Measurements from ENCODE around the gene SH2D3A.
"Not testable (repeated sequence)": the region's sequence is repeated elsewhere in the genome, so short reads cannot be mapped to it uniquely, and the experiment has no call there.

Gene SH2D3A

GRCh38 chr19:6796278-6796677 is 29.0 kb upstream of the SH2D3A start:
- Mint-ChIP-seq H3K4me3 (no peak overlapping the region), H3K4me1 (peaks cover 91% of the 10 kb centered on the region), H3K36me3 (peaks cover 28% of the 10 kb centered on the region), H3K27ac (peak overlapping the region; percentile 85), H3K27me3 (no peaks in the 10 kb centered on the region), H3K9me3 (peaks cover 6% of the 10 kb centered on the region)

- peaks cover 28% of the 10 kb centered on the region for H3K36me3 Mint-ChIP-seq
- no peaks in the 10 kb centered on the region for H3K27me3 Mint-ChIP-seq
- H3K4me1 Mint-ChIP-seq, result peaks cover 91% of the 10 kb centered on the region
- H3K9me3 Mint-ChIP-seq, result peaks cover 6% of the 10 kb centered on the region
- no peak overlapping the region for H3K4me3 Mint-ChIP-seq
- peak overlapping the region; percentile 64 for H3K27ac Mint-ChIP-seq
Observed at GRCh38 chr19:6794686-6795431, 27.6 kb upstream of the SH2D3A start.

GRCh38 chr19:6793973-6794372 is 26.7 kb upstream of the SH2D3A start:
- Mint-ChIP-seq H3K9me3 (peaks cover 6% of the 10 kb centered on the region), H3K27ac (peak overlapping the region; percentile 60), H3K27me3 (no peaks in the 10 kb centered on the region), H3K4me3 (no peak overlapping the region), H3K36me3 (peaks cover 28% of the 10 kb centered on the region), H3K4me1 (peaks cover 89% of the 10 kb centered on the region)

GRCh38 chr19:6793411-6793810 is 26.2 kb upstream of the SH2D3A start:
- peak overlapping the region; percentile 68 for H3K27ac Mint-ChIP-seq
- H3K9me3 Mint-ChIP-seq, result peaks cover 6% of the 10 kb centered on the region
- peaks cover 29% of the 10 kb centered on the region for H3K36me3 Mint-ChIP-seq
- peaks cover 91% of the 10 kb centered on the region for H3K4me1 Mint-ChIP-seq
- no peaks in the 10 kb centered on the region for H3K27me3 Mint-ChIP-seq
- H3K4me3 Mint-ChIP-seq, result peak overlapping the region; percentile 7

- peak overlapping the region; percentile 93 for H3K27ac Mint-ChIP-seq
- no peaks in the 10 kb centered on the region for H3K27me3 Mint-ChIP-seq
- no peak overlapping the region for H3K4me3 Mint-ChIP-seq
- H3K36me3 Mint-ChIP-seq, result peaks cover 24% of the 10 kb centered on the region
- peaks cover 6% of the 10 kb centered on the region for H3K9me3 Mint-ChIP-seq
- H3K4me1 Mint-ChIP-seq, result peaks cover 78% of the 10 kb centered on the region
Observed at GRCh38 chr19:6791237-6791636, 24.0 kb upstream of the SH2D3A start.

- Mint-ChIP-seq H3K27ac (peak overlapping the region; percentile 93), H3K36me3 (peaks cover 26% of the 10 kb centered on the region), H3K4me3 (peak overlapping the region; percentile 57), H3K4me1 (peaks cover 75% of the 10 kb centered on the region), H3K27me3 (no peaks in the 10 kb centered on the region), H3K9me3 (peaks cover 6% of the 10 kb centered on the region)
Observed at GRCh38 chr19:6790194-6791128, 23.2 kb upstream of the SH2D3A start.

- H3K36me3 Mint-ChIP-seq, result peaks cover 22% of the 10 kb centered on the region
- H3K4me1 Mint-ChIP-seq, result peaks cover 71% of the 10 kb centered on the region
- H3K27me3 Mint-ChIP-seq, result no peaks in the 10 kb centered on the region
- peak overlapping the region; percentile 59 for H3K27ac Mint-ChIP-seq
- H3K4me3 Mint-ChIP-seq, result no peak overlapping the region
- peaks cover 6% of the 10 kb centered on the region for H3K9me3 Mint-ChIP-seq
Observed at GRCh38 chr19:6788896-6789295, 21.7 kb upstream of the SH2D3A start.

GRCh38 chr19:6787393-6787792 is 20.2 kb upstream of the SH2D3A start:
- peaks cover 65% of the 10 kb centered on the region for H3K4me1 Mint-ChIP-seq
- peaks cover 6% of the 10 kb centered on the region for H3K9me3 Mint-ChIP-seq
- no peaks in the 10 kb centered on the region for H3K27me3 Mint-ChIP-seq
- no peak overlapping the region for H3K4me3 Mint-ChIP-seq
- no peak overlapping the region for H3K27ac Mint-ChIP-seq
- peaks cover 19% of the 10 kb centered on the region for H3K36me3 Mint-ChIP-seq

- Mint-ChIP-seq H3K27me3 (no peaks in the 10 kb centered on the region), H3K27ac (peak overlapping the region; percentile 30), H3K4me1 (peaks cover 72% of the 10 kb centered on the region), H3K4me3 (no peak overlapping the region), H3K36me3 (peaks cover 18% of the 10 kb centered on the region), H3K9me3 (no peaks in the 10 kb centered on the region)
Observed at GRCh38 chr19:6779206-6779605, 12.0 kb upstream of the SH2D3A start.

GRCh38 chr19:6778386-6778785 is 11.2 kb upstream of the SH2D3A start:
- H3K27ac Mint-ChIP-seq, result peak overlapping the region; percentile 52
- peaks cover 72% of the 10 kb centered on the region for H3K4me1 Mint-ChIP-seq
- H3K36me3 Mint-ChIP-seq, result peaks cover 20% of the 10 kb centered on the region
- no peaks in the 10 kb centered on the region for H3K9me3 Mint-ChIP-seq
- H3K4me3 Mint-ChIP-seq, result no peak overlapping the region
- no peaks in the 10 kb centered on the region for H3K27me3 Mint-ChIP-seq

GRCh38 chr19:6777434-6777833 is 10.2 kb upstream of the SH2D3A start:
- Mint-ChIP-seq H3K9me3 (no peaks in the 10 kb centered on the region), H3K4me3 (peak overlapping the region; percentile 61), H3K4me1 (peaks cover 67% of the 10 kb centered on the region), H3K27ac (peak overlapping the region; percentile 42), H3K27me3 (no peaks in the 10 kb centered on the region), H3K36me3 (peaks cover 20% of the 10 kb centered on the region)

GRCh38 chr19:6776999-6777398 is 9.8 kb upstream of the SH2D3A start:
- Mint-ChIP-seq H3K4me1 (peaks cover 72% of the 10 kb centered on the region), H3K9me3 (no peaks in the 10 kb centered on the region), H3K36me3 (peaks cover 20% of the 10 kb centered on the region), H3K27ac (peak overlapping the region; percentile 42), H3K27me3 (no peaks in the 10 kb centered on the region), H3K4me3 (peak overlapping the region; percentile 61)

- H3K27me3 Mint-ChIP-seq, H3K27ac Mint-ChIP-seq, H3K4me3 Mint-ChIP-seq, H3K9me3 Mint-ChIP-seq: not testable (repeated sequence)
- peaks cover 69% of the 10 kb centered on the region for H3K4me1 Mint-ChIP-seq
- peaks cover 20% of the 10 kb centered on the region for H3K36me3 Mint-ChIP-seq
Observed at GRCh38 chr19:6776045-6776444, 8.8 kb upstream of the SH2D3A start.

GRCh38 chr19:6774821-6775707 is 7.8 kb upstream of the SH2D3A start:
- H3K4me3 Mint-ChIP-seq, result peak overlapping the region; percentile 71
- peaks cover 62% of the 10 kb centered on the region for H3K4me1 Mint-ChIP-seq
- H3K27me3 Mint-ChIP-seq, result no peaks in the 10 kb centered on the region
- peaks cover 20% of the 10 kb centered on the region for H3K36me3 Mint-ChIP-seq
- no peaks in the 10 kb centered on the region for H3K9me3 Mint-ChIP-seq
- H3K27ac Mint-ChIP-seq, result peak overlapping the region; percentile 76

GRCh38 chr19:6773323-6773931 is 6.2 kb upstream of the SH2D3A start:
- Mint-ChIP-seq H3K27ac (peak overlapping the region; percentile 90), H3K36me3 (peaks cover 20% of the 10 kb centered on the region), H3K27me3 (no peaks in the 10 kb centered on the region), H3K4me3 (peak overlapping the region; percentile 90), H3K4me1 (peaks cover 53% of the 10 kb centered on the region), H3K9me3 (no peaks in the 10 kb centered on the region)

All from activated naive CD4-positive, alpha-beta T cell treated with anti-CD3 and anti-CD28 coated beads, Interleukin-2, amount 50 U/mL, for 24 hours (primary cell).